GM19324 (cell line): ENCODE results near the gene POU6F2.

Experiments used
- ATAC-seq: cut with Tn5 transposase; IDR thresholded peaks from one replicate; pipeline ENCODE4 v1.9.1; 2021; ENCODE audit warnings: mild to moderate bottlenecking, moderate library complexity; ENCODE audit not compliant: unreplicated experiment, low FRiP score

The POU6F2 gene

GRCh38 chr7:39416866-39417265, 439.2 kb downstream of the POU6F2 start:
- ATAC-seq: no peak

- ATAC-seq: no peak
These were observed 439.9 kb downstream of the POU6F2 start for GRCh38 chr7:39417642-39418041.

- ATAC-seq: no peak
These were observed 443.5 kb downstream of the POU6F2 start for GRCh38 chr7:39421251-39421650.

- ATAC-seq: no peak
These were observed 444.0 kb downstream of the POU6F2 start for GRCh38 chr7:39421661-39422060.

GRCh38 chr7:39428221-39428620, 450.5 kb downstream of the POU6F2 start:
- ATAC-seq: no peak

GRCh38 chr7:39429421-39429820, 451.7 kb downstream of the POU6F2 start:
- no peak for ATAC-seq

GRCh38 chr7:39430441-39430840, 452.7 kb downstream of the POU6F2 start:
- ATAC-seq: no peak

- no peak for ATAC-seq
These were observed 453.4 kb downstream of the POU6F2 start for GRCh38 chr7:39430909-39431641.

GRCh38 chr7:39432368-39432767, 454.7 kb downstream of the POU6F2 start:
- ATAC-seq: no peak

GRCh38 chr7:39432807-39433416, 455.2 kb downstream of the POU6F2 start:
- no peak for ATAC-seq

GRCh38 chr7:39433550-39433949, 455.8 kb downstream of the POU6F2 start:
- no peak for ATAC-seq

- ATAC-seq: no peak
These were observed 456.3 kb downstream of the POU6F2 start for GRCh38 chr7:39434012-39434411.

GRCh38 chr7:39446546-39446945, 468.8 kb downstream of the POU6F2 start:
- no peak for ATAC-seq

- no peak for ATAC-seq
These were observed 474.2 kb downstream of the POU6F2 start for GRCh38 chr7:39451901-39452300.

GRCh38 chr7:39453743-39454355, 476.1 kb downstream of the POU6F2 start:
- peak; percentile 74 for ATAC-seq

- no peak for ATAC-seq
These were observed 480.5 kb downstream of the POU6F2 start for GRCh38 chr7:39458061-39458745.

GRCh38 chr7:39459636-39460035, 481.9 kb downstream of the POU6F2 start:
- no peak for ATAC-seq

GRCh38 chr7:39460486-39460885, 482.8 kb downstream of the POU6F2 start:
- ATAC-seq: no peak

- no peak for ATAC-seq
These were observed 483.6 kb downstream of the POU6F2 start for GRCh38 chr7:39461263-39461820.

GRCh38 chr7:39463252-39463651, 485.5 kb downstream of the POU6F2 start:
- no peak for ATAC-seq
